Measurements from ENCODE around the gene MEGF11. TPM values are rescaled to one million over a fixed set of nuclear protein-coding genes. Genes with fewer than 3 reads are reported as not detected.

The MEGF11 gene
- total and polyA plus RNA-seq, 3 experiments from 2014 or later, result not detected

DNA sequence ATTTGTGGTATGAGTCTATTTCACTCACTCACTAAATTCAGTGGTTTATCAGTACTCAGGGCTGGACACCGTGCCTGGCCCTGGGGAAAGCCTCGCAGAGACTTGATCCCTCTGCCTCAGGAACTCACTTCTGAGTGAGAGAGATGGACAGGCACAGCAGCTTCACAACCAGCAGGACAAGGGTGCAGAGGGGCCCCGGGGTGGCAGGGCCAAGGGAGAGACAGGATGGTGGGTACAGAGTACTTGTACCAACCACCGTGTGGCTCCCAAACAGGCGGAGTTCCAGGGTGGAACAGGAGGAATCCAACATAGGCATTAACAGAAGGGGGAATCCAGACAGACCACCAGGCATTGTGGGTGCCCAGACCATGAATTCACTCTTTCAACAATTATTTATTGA, 143.7 kb downstream of the MEGF11 start:
- CTCF ChIA-PET, result no interaction called here
- H3K27me3 Mint-ChIP-seq, result peaks cover 30 to 46% of the 10 kb centered on the region in 2 donors
- H3K4me1 ChIP-seq (ENCODE audit: insufficient read depth, low read length), result no peaks in the 10 kb centered on the region
- H3K36me3 ChIP-seq (ENCODE audit: insufficient read depth, low read length), result no peaks in the 10 kb centered on the region
- H3K27ac ChIP-seq (ENCODE audit: low read depth, low read length), result no peak overlapping the region
- H3K4me3 Mint-ChIP-seq, result no peak overlapping the region
- no peaks in the 10 kb centered on the region for H3K9me3 ChIP-seq (ENCODE audit: low read length)
- no peaks in the 10 kb centered on the region for H3K36me3 Mint-ChIP-seq
- POLR2A ChIA-PET, result no interaction called here
- no peaks in the 10 kb centered on the region for H3K4me1 Mint-ChIP-seq
- H3K27ac Mint-ChIP-seq, result no peak overlapping the region
- no peak overlapping the region for H3K4me3 ChIP-seq (ENCODE audit: low read length)
- DNase-seq, result no peak
- no peaks in the 10 kb centered on the region for H3K9me3 Mint-ChIP-seq
- peaks cover 11% of the 10 kb centered on the region for H3K27me3 ChIP-seq (ENCODE audit: insufficient read depth, low read length, poor library complexity, severe bottlenecking)

DNA sequence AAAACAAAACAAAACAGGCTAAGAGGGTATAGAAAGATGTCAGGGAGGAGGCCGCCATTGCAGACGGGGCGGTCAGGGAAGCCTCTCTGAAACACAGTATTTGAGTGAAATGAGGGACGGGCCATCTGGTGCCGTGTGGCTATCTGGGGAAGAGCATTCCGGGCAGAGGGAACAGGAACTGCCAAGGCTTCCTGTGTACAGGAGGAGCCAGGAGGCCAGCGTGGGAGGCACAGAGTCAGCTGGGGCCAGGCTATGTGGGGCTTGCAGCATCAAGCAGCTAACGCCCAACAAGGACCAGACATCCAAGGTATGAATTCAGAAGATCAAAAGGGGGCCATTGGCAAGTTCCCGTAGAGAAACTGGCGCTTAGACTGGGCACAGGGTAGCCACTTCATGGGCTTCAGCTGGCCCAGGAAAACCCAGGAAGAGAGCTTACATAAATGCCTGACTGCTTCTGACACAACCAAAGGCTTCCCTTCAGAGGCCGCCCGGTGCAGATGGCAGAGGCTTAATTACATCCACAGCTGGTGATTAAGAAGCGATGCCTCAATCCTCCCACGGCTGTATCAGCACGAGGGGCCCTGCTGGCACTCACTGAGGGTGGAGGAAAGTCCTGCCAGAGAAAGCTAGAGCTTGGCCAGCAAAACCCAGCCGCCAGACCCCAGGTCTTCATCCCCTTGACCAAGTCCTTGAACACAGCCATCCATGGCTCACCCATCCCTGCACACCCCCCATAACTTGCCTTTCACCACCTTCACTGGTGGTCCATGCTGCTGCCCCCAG, 144.9 kb downstream of the MEGF11 start:
- Histone ChIP-seq H3K4me3 (ENCODE audit: low read length) (no peak overlapping the region), H3K9me3 (ENCODE audit: low read length) (no peaks in the 10 kb centered on the region), H3K27me3 (ENCODE audit: insufficient read depth, low read length, poor library complexity, severe bottlenecking) (peaks cover 11% of the 10 kb centered on the region), H3K36me3 (ENCODE audit: insufficient read depth, low read length) (no peaks in the 10 kb centered on the region), H3K4me1 (ENCODE audit: insufficient read depth, low read length) (no peaks in the 10 kb centered on the region), H3K27ac (ENCODE audit: low read depth, low read length) (no peak overlapping the region)
- H3K27ac Mint-ChIP-seq, result peak overlapping the region in 1 of 8 donors; percentile 16
- H3K36me3 Mint-ChIP-seq, result no peaks in the 10 kb centered on the region
- peaks cover 33 to 50% of the 10 kb centered on the region in 2 donors for H3K27me3 Mint-ChIP-seq
- no peaks in the 10 kb centered on the region for H3K4me1 Mint-ChIP-seq
- no peaks in the 10 kb centered on the region for H3K9me3 Mint-ChIP-seq
- no peak for DNase-seq
- ChIA-PET CTCF (no interaction called here), POLR2A (no interaction called here)
- no peak overlapping the region for H3K4me3 Mint-ChIP-seq

DNA sequence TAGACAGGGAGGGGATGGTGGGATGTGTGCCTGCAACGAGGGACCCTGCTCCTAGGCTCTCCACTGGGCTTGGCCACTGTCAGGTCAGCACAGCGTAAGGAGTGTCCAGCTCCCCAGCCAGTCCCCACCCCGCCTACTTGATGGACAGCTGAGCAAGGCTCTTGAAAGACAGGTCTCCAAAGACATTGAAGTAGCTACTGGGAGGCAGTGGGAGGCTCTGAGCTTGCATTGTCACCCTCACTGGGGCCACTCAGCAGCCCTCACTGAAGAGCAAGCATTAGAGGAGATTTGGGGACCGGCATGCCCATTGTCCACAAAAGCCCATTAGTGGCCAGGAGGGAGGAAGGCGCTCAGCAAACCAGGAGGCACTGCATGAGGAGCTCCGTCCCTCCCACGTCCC, 146.5 kb downstream of the MEGF11 start:
- no peak overlapping the region for H3K4me3 Mint-ChIP-seq
- DNase-seq, result no peak
- Histone ChIP-seq H3K27ac (ENCODE audit: low read depth, low read length) (no peak overlapping the region), H3K4me1 (ENCODE audit: insufficient read depth, low read length) (no peaks in the 10 kb centered on the region), H3K9me3 (ENCODE audit: low read length) (no peaks in the 10 kb centered on the region), H3K36me3 (ENCODE audit: insufficient read depth, low read length) (no peaks in the 10 kb centered on the region), H3K27me3 (ENCODE audit: insufficient read depth, low read length, poor library complexity, severe bottlenecking) (peaks cover 5% of the 10 kb centered on the region), H3K4me3 (ENCODE audit: low read length) (no peak overlapping the region)
- H3K9me3 Mint-ChIP-seq, result no peaks in the 10 kb centered on the region
- H3K27ac Mint-ChIP-seq, result no peak overlapping the region
- H3K36me3 Mint-ChIP-seq, result no peaks in the 10 kb centered on the region
- H3K27me3 Mint-ChIP-seq, result peaks cover 33 to 47% of the 10 kb centered on the region in 2 donors
- POLR2A ChIA-PET, result no interaction called here
- no peaks in the 10 kb centered on the region for H3K4me1 Mint-ChIP-seq
- CTCF ChIA-PET, result no interaction called here

DNA sequence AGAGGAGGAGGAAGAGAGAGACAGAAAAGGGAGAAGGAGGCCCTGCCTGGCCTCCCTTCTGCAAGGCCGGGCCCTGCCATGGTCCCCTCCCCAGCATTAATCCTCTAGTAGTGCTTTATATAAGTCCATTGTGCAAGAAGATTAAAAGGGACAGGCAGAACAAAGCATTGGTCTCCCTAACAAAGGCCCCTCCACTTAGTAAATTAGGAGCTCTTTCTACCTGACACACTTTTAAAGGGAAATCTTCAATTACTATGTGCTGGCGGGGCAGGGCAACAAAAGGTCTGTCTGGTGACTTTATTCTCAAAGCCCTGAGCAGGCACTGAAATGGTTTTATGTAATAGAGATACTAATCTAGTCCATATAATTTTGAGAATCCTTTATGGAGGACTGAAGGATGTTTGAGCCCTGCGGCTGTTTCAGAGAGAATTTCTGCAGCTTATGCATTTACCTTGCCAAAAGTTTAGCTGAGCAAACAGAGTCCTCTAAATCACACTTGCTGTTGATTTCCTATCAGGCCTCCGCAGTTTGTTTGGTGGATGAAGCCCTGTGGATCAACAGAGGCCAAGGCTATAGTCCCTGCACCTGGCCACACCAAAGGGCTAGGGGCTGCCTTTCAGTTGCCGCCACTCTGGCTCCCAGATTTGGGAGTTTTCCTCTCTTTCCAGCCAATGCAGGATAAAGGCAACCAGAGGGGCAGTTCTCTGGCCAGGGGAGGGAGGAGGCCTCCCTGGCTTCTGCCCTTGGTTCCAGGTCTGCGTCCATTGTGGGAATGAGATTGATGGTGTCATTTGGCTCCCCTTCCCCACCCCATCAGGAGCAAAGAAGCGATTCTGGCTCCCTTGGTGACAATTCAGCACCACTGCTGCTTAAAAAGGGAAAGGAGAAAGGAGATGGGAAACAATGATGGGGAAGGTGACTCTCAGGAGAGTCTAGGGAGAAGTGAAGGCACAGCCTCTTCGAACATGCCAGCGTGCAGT, 148.0 kb downstream of the MEGF11 start:
- H3K27ac ChIP-seq (ENCODE audit: low read depth, low read length), result no peak overlapping the region
- no peaks in the 10 kb centered on the region for H3K36me3 ChIP-seq (ENCODE audit: insufficient read depth, low read length)
- DNase-seq, result no peak
- ChIA-PET POLR2A (no interaction called here), CTCF (no interaction called here)
- no peak overlapping the region for H3K27ac Mint-ChIP-seq
- no peaks in the 10 kb centered on the region for H3K9me3 Mint-ChIP-seq
- H3K27me3 Mint-ChIP-seq, result peaks cover 36 to 53% of the 10 kb centered on the region in 2 donors
- no peaks in the 10 kb centered on the region for H3K4me1 Mint-ChIP-seq
- H3K9me3 ChIP-seq (ENCODE audit: low read length), result no peaks in the 10 kb centered on the region
- no peaks in the 10 kb centered on the region for H3K27me3 ChIP-seq (ENCODE audit: insufficient read depth, low read length, poor library complexity, severe bottlenecking)
- no peaks in the 10 kb centered on the region for H3K36me3 Mint-ChIP-seq
- no peak overlapping the region for H3K4me3 ChIP-seq (ENCODE audit: low read length)
- H3K4me1 ChIP-seq (ENCODE audit: insufficient read depth, low read length), result no peaks in the 10 kb centered on the region
- H3K4me3 Mint-ChIP-seq, result no peak overlapping the region

DNA sequence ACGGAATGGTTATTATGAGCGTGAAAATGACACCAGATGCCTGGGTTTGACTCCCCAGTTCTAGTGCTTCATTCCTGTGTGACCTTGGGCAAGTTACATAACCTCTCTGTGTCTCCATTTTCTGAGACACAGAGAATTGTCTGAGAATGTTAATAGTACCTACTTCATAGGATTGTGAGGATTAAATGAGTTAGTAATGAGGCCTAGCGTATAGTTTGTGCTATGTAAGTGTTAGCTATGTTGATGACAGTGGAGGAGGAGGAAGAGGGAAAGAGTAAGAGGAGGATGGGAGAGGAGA, 150.3 kb downstream of the MEGF11 start:
- Mint-ChIP-seq H3K27me3 (peaks cover 20 to 47% of the 10 kb centered on the region in 2 donors), H3K36me3 (no peaks in the 10 kb centered on the region), H3K4me1 (no peaks in the 10 kb centered on the region), H3K4me3 (no peak overlapping the region), H3K27ac (no peak overlapping the region), H3K9me3 (no peaks in the 10 kb centered on the region)
- no peak overlapping the region for H3K27ac ChIP-seq (ENCODE audit: low read depth, low read length)
- H3K27me3 ChIP-seq (ENCODE audit: insufficient read depth, low read length, poor library complexity, severe bottlenecking), result no peaks in the 10 kb centered on the region
- H3K4me3 ChIP-seq (ENCODE audit: low read length), result no peak overlapping the region
- H3K9me3 ChIP-seq (ENCODE audit: low read length), result no peaks in the 10 kb centered on the region
- POLR2A ChIA-PET, result no interaction called here
- no peaks in the 10 kb centered on the region for H3K4me1 ChIP-seq (ENCODE audit: insufficient read depth, low read length)
- no peaks in the 10 kb centered on the region for H3K36me3 ChIP-seq (ENCODE audit: insufficient read depth, low read length)
- no peak for DNase-seq
- CTCF ChIA-PET, result no interaction called here

DNA sequence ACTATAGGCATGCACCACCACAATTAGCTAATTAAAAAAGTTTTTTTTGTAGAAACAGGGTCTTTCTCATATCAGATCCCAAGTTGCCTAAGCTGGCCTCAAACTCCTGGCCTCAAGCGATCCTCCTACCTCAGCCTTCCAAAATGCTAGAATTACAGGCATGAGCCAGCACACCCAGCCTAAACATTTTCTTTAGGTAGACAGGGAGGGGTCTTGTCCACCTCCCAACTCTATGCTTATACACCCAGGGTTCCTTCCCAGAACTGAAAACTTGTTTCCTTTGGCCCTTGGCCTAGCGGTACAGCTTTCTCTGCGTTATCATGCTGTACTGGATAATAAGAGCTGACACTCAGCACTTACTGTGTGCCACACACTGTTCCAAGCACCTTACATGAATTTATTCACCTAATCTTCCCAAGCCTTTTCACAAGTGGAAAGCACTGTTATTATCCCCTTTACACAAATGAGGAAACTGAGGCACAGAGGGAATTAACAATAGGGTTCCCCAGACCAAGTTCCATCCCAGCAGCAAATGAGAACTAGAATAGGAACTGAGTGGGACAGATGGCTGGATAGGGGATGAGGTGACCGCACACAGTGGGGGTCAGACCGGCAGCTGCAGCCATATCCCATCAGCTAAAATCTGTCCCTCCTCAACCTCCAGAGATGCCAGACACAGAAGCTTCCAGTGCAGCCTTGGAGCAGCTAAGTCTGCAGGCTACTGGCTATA, 150.8 kb downstream of the MEGF11 start:
- CTCF ChIA-PET, result interaction anchor here (0.7 kb wide), 1 partner anchor 590 kb away, joined by 3 read pairs; no protein-coding TSS in a partner anchor
- no peaks in the 10 kb centered on the region for H3K9me3 Mint-ChIP-seq
- no peaks in the 10 kb centered on the region for H3K4me1 ChIP-seq (ENCODE audit: insufficient read depth, low read length)
- POLR2A ChIA-PET, result no interaction called here
- no peaks in the 10 kb centered on the region for H3K36me3 ChIP-seq (ENCODE audit: insufficient read depth, low read length)
- H3K9me3 ChIP-seq (ENCODE audit: low read length), result no peaks in the 10 kb centered on the region
- H3K4me1 Mint-ChIP-seq, result no peaks in the 10 kb centered on the region
- no peak overlapping the region for H3K27ac Mint-ChIP-seq
- no peaks in the 10 kb centered on the region for H3K36me3 Mint-ChIP-seq
- no peak overlapping the region for H3K27ac ChIP-seq (ENCODE audit: low read depth, low read length)
- H3K4me3 Mint-ChIP-seq, result no peak overlapping the region
- peaks cover 14 to 43% of the 10 kb centered on the region in 2 donors for H3K27me3 Mint-ChIP-seq
- no peak for DNase-seq
- H3K4me3 ChIP-seq (ENCODE audit: low read length), result no peak overlapping the region
- H3K27me3 ChIP-seq (ENCODE audit: insufficient read depth, low read length, poor library complexity, severe bottlenecking), result no peaks in the 10 kb centered on the region

DNA sequence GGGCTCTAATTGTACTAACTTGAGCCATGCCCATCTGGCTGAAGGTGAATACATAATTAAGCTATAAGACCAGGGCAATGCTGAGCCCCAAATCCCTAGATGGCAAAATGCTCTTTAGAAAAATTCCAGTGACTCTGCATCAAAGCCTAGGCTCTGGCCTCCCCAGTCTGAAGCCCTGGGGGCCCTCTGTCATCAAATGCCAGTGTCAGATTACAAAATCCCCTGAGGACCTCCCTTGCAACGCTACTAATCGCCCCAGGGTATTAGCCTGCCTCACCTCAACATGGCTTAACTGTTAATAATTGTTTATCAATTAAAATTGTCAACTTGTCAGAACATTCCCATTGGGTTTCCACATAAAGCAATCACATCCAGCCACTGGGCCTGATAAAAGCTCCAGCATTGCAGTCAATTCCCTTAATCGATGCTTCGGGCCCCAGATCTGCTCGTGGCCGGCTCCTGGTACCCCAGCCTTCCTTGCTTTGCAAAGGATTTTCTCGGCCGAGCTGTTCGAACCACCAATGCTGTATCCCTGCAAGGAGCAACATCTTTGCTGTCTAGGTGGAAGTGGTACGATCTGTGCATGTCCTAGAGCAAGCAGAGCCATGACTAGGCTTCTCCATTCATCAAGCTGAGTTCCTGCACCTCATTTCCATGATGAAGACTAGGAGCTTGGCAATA, 151.7 kb downstream of the MEGF11 start:
- no peak for DNase-seq
- H3K36me3 ChIP-seq (ENCODE audit: insufficient read depth, low read length), result no peaks in the 10 kb centered on the region
- H3K27ac Mint-ChIP-seq, result no peak overlapping the region
- H3K27ac ChIP-seq (ENCODE audit: low read depth, low read length), result no peak overlapping the region
- ChIA-PET POLR2A (no interaction called here), CTCF (interaction anchor here (0.7 kb wide), 1 partner anchor 589 kb away, joined by 3 read pairs; no protein-coding TSS in a partner anchor)
- no peaks in the 10 kb centered on the region for H3K9me3 Mint-ChIP-seq
- peaks cover 13 to 40% of the 10 kb centered on the region in 2 donors for H3K27me3 Mint-ChIP-seq
- no peaks in the 10 kb centered on the region for H3K4me1 Mint-ChIP-seq
- no peaks in the 10 kb centered on the region for H3K36me3 Mint-ChIP-seq
- H3K27me3 ChIP-seq (ENCODE audit: insufficient read depth, low read length, poor library complexity, severe bottlenecking), result no peaks in the 10 kb centered on the region
- no peaks in the 10 kb centered on the region for H3K9me3 ChIP-seq (ENCODE audit: low read length)
- no peak overlapping the region for H3K4me3 Mint-ChIP-seq
- no peak overlapping the region for H3K4me3 ChIP-seq (ENCODE audit: low read length)
- H3K4me1 ChIP-seq (ENCODE audit: insufficient read depth, low read length), result no peaks in the 10 kb centered on the region
